OCI-LY7 (cell line): ENCODE data around the gene FAAP20. TPM values are rescaled to one million over a fixed set of nuclear protein-coding genes. Genes with fewer than 3 reads are reported as not detected.

ENCODE experiments used
- BruUV-seq: library from RNA; stranded (reverse); fragments of 400-500 nt; replicated peaks from 2 replicates; lab custom pipeline; 2021; lab: Mats Ljungman, UMichigan
- CTCF ChIA-PET: fragments of 300-600 bp; sonication (Branson Sonifier 250); formaldehyde crosslinking; loops from one replicate; lab custom pipeline; 2022; ENCODE audit warnings: antibody characterized with exemption; ENCODE audit not compliant: unreplicated experiment; lab: Charles Lee
- POLR2A ChIA-PET: fragments of 300-600 bp; sonication (Branson Sonifier 250); formaldehyde crosslinking; loops from one replicate; lab custom pipeline; 2022; ENCODE audit warnings: antibody characterized with exemption; lab: Charles Lee
- DNase-seq: peaks from one replicate; pipeline ENCODE4 v3.0.0-alpha.2; 2015; ENCODE audit warnings: low spot score
- H2AFZ ChIP-seq: fragments of 200-600 bp; sonication (generic), shearing (Covaris generic); 2 replicates; pipeline ENCODE4 v1.6.1; 2014; ENCODE audit warnings: mild to moderate bottlenecking, antibody characterized with exemption, low read length, moderate library complexity
- H3K27ac ChIP-seq: fragments of 200-600 bp; sonication (generic); 2 replicates; pipeline ENCODE4 v1.5.1; 2014; ENCODE audit warnings: mixed run types, low read depth, mild to moderate bottlenecking, moderate library complexity, low read length, inconsistent platforms; ENCODE audit not compliant: poor library complexity, severe bottlenecking
- H3K36me3 ChIP-seq: fragments of 200-600 bp; sonication (generic); 2 replicates; pipeline ENCODE4 v1.6.1; 2014; ENCODE audit warnings: mild to moderate bottlenecking, antibody characterized with exemption, low read length, moderate library complexity, mixed read lengths; ENCODE audit not compliant: insufficient read depth
- H3K4me1 ChIP-seq: fragments of 200-600 bp; sonication (generic); 2 replicates; pipeline ENCODE4 v1.5.1; 2014; ENCODE audit warnings: mild to moderate bottlenecking, low read length; ENCODE audit not compliant: insufficient read depth, poor library complexity, severe bottlenecking
- H3K4me2 ChIP-seq: fragments of 200-600 bp; sonication (generic); 2 replicates; pipeline ENCODE4 v1.6.1; 2014; ENCODE audit warnings: mild to moderate bottlenecking, low read length
- H3K4me3 ChIP-seq: fragments of 200-600 bp; sonication (generic); 2 replicates; pipeline ENCODE4 v1.5.1; 2014; ENCODE audit warnings: mild to moderate bottlenecking, low read depth, low read length; ENCODE audit not compliant: poor library complexity, severe bottlenecking
- H3K79me2 ChIP-seq: fragments of 200-600 bp; sonication (generic); 2 replicates; pipeline ENCODE4 v1.6.1; 2016; ENCODE audit warnings: low read depth, mild to moderate bottlenecking, low read length, moderate library complexity, mixed read lengths; ENCODE audit not compliant: insufficient read depth
- H3K9me2 ChIP-seq: fragments of 200-600 bp; sonication (generic); 2 replicates; pipeline ENCODE4 v1.6.1; 2016; ENCODE audit warnings: mild to moderate bottlenecking, low read length, mixed read lengths; ENCODE audit not compliant: insufficient read depth
- H3K9me3 ChIP-seq: fragments of 200-600 bp; sonication (generic); 2 replicates; pipeline ENCODE4 v1.6.1; 2014; ENCODE audit warnings: mild to moderate bottlenecking, mixed run types, low read length, mixed read lengths
- H4K20me1 ChIP-seq: fragments of 200-600 bp; sonication (generic); 2 replicates; pipeline ENCODE4 v1.6.1; 2014; ENCODE audit warnings: mild to moderate bottlenecking, antibody characterized with exemption, low read length, moderate library complexity, mixed read lengths; ENCODE audit not compliant: insufficient read depth
- CTCF ChIP-seq: fragments of 200-600 bp; sonication (generic); conservative IDR thresholded peaks from 2 replicates; pipeline ENCODE4 v1.5.1; 2014; ENCODE audit warnings: mild to moderate bottlenecking, antibody characterized with exemption, low read length, moderate library complexity, mixed read lengths
- EZH2phosphoT487 ChIP-seq: fragments of 200-600 bp; sonication (generic); IDR thresholded peaks from 2 replicates; pipeline ENCODE4 v1.6.1; 2018; ENCODE audit warnings: low read depth, borderline replicate concordance, mild to moderate bottlenecking, mixed run types, antibody characterized with exemption, low read length, moderate library complexity, mixed read lengths
- intact Hi-C: fragments of 100-400 bp; cut with micrococcal nuclease; formaldehyde crosslinking; loops from one replicate; pipeline ENCODE4 v1.10.0; 2022; ENCODE audit not compliant: unreplicated experiment
- total RNA-seq, 2 experiments: library from RNA; depleted of rRNA in 1 of 2; stranded (reverse); fragments of >200 nt in 1 of 2; shearing (Covaris generic) in 1 of 2; gene quantifications; 2 replicates each; pipeline ENCODE4 v1.2.3, GENCODE V29; 2014 to 2022

FAAP20 gene
- total RNA-seq, 2 experiments from 2014 or later, result 47.4 to 55.7 TPM

- no TSS peak for BruUV-seq
- ChIA-PET CTCF (no interaction called here), POLR2A (no interaction called here)
- Histone ChIP-seq H3K9me3 (no peaks in the 10 kb centered on the region), H4K20me1 (no peaks in the 10 kb centered on the region), H2AFZ (no peak overlapping the region), H3K4me1 (peaks cover 11% of the 10 kb centered on the region), H3K27ac (no peak overlapping the region), H3K36me3 (no peaks in the 10 kb centered on the region), H3K4me3 (no peak overlapping the region), H3K79me2 (no peaks in the 10 kb centered on the region), H3K4me2 (no peak overlapping the region), H3K9me2 (no peaks in the 10 kb centered on the region)
- intact Hi-C loops, result no loop called here
- no peak for TF ChIP-seq EZH2phosphoT487
- TF ChIP-seq CTCF, result no peak
- no peak for DNase-seq
Observed at GRCh38 chr1:2184934-2185333, 9.6 kb downstream of the FAAP20 start.

GRCh38 chr1:2184531-2184930 lies 10.0 kb downstream of the FAAP20 start:
- no peaks in the 10 kb centered on the region for H3K9me2 ChIP-seq
- H3K9me3 ChIP-seq, result no peaks in the 10 kb centered on the region
- H2AFZ ChIP-seq, result no peak overlapping the region
- DNase-seq, result no peak
- no peak overlapping the region for H3K27ac ChIP-seq
- H3K4me3 ChIP-seq, result no peak overlapping the region
- ChIA-PET POLR2A (no interaction called here), CTCF (no interaction called here)
- no TSS peak for BruUV-seq
- no peaks in the 10 kb centered on the region for H3K36me3 ChIP-seq
- H3K79me2 ChIP-seq, result no peaks in the 10 kb centered on the region
- no peak for TF ChIP-seq CTCF
- no peak for TF ChIP-seq EZH2phosphoT487
- peaks cover 7% of the 10 kb centered on the region for H3K4me1 ChIP-seq
- intact Hi-C loops, result no loop called here
- H3K4me2 ChIP-seq, result no peak overlapping the region
- H4K20me1 ChIP-seq, result no peaks in the 10 kb centered on the region

GRCh38 chr1:2183937-2184334 lies 10.6 kb downstream of the FAAP20 start:
- H3K79me2 ChIP-seq, result no peaks in the 10 kb centered on the region
- no peak overlapping the region for H3K4me2 ChIP-seq
- H2AFZ ChIP-seq, result no peak overlapping the region
- H4K20me1 ChIP-seq, result no peaks in the 10 kb centered on the region
- H3K4me3 ChIP-seq, result no peak overlapping the region
- POLR2A ChIA-PET, result no interaction called here
- H3K27ac ChIP-seq, result no peak overlapping the region
- H3K9me3 ChIP-seq, result no peaks in the 10 kb centered on the region
- no TSS peak for BruUV-seq
- no peak for DNase-seq
- H3K4me1 ChIP-seq, result peaks cover 2% of the 10 kb centered on the region
- TF ChIP-seq CTCF (no peak), EZH2phosphoT487 (no peak)
- intact Hi-C loops, result no loop called here
- CTCF ChIA-PET, result no interaction called here
- no peaks in the 10 kb centered on the region for H3K9me2 ChIP-seq
- H3K36me3 ChIP-seq, result no peaks in the 10 kb centered on the region
